ENCODE results near the gene FNDC3B. TPM values are rescaled to one million over a fixed set of nuclear protein-coding genes. Genes with fewer than 3 reads are reported as not detected.

FNDC3B gene
- total RNA-seq, 2 donors from 2014 or later: 27.0 to 41.6 TPM

GRCh38 chr3:172391592-172392302 lies 352.4 kb downstream of the FNDC3B start:
- Mint-ChIP-seq H3K27ac (no peak overlapping the region), H3K36me3 (ENCODE audit: low read depth) (no peaks in the 10 kb centered on the region), H3K4me1 (peaks cover 3% of the 10 kb centered on the region), H3K27me3 (no peaks in the 10 kb centered on the region), H3K4me3 (no peak overlapping the region)
- H3K9me3 ChIP-seq (ENCODE audit: control insufficient read depth, low read length, poor library complexity, severe bottlenecking): no peaks in the 10 kb centered on the region
- ATAC-seq: no peak
- no peak for DNase-seq

- H3K9me3 ChIP-seq (ENCODE audit: control insufficient read depth, low read length, poor library complexity, severe bottlenecking): no peaks in the 10 kb centered on the region
- Mint-ChIP-seq H3K27me3 (no peaks in the 10 kb centered on the region), H3K27ac (no peak overlapping the region), H3K36me3 (ENCODE audit: low read depth) (no peaks in the 10 kb centered on the region), H3K4me1 (peaks cover 3% of the 10 kb centered on the region), H3K4me3 (no peak overlapping the region)
- no peak for DNase-seq
- ATAC-seq: no peak
Measured at GRCh38 chr3:172394692-172395091, 355.3 kb downstream of the FNDC3B start.

GRCh38 chr3:172396400-172396799 lies 357.0 kb downstream of the FNDC3B start:
- no peak overlapping the region for H3K4me3 Mint-ChIP-seq
- no peak for ATAC-seq
- no peaks in the 10 kb centered on the region for H3K9me3 ChIP-seq (ENCODE audit: control insufficient read depth, low read length, poor library complexity, severe bottlenecking)
- peaks cover 2% of the 10 kb centered on the region for H3K36me3 Mint-ChIP-seq (ENCODE audit: low read depth)
- H3K4me1 Mint-ChIP-seq: no peaks in the 10 kb centered on the region
- H3K27me3 Mint-ChIP-seq: no peaks in the 10 kb centered on the region
- DNase-seq: no peak
- H3K27ac Mint-ChIP-seq: no peak overlapping the region

GRCh38 chr3:172397716-172398405 lies 358.5 kb downstream of the FNDC3B start:
- DNase-seq: no peak
- H3K27ac Mint-ChIP-seq: no peak overlapping the region
- H3K4me1 Mint-ChIP-seq: no peaks in the 10 kb centered on the region
- no peak for ATAC-seq
- no peaks in the 10 kb centered on the region for H3K9me3 ChIP-seq (ENCODE audit: control insufficient read depth, low read length, poor library complexity, severe bottlenecking)
- no peaks in the 10 kb centered on the region for H3K27me3 Mint-ChIP-seq
- H3K4me3 Mint-ChIP-seq: no peak overlapping the region
- H3K36me3 Mint-ChIP-seq (ENCODE audit: low read depth): peaks cover 2% of the 10 kb centered on the region

- Mint-ChIP-seq H3K27ac (no peak overlapping the region), H3K36me3 (ENCODE audit: low read depth) (peaks cover 2% of the 10 kb centered on the region), H3K27me3 (no peaks in the 10 kb centered on the region), H3K4me3 (no peak overlapping the region), H3K4me1 (no peaks in the 10 kb centered on the region)
- H3K9me3 ChIP-seq (ENCODE audit: control insufficient read depth, low read length, poor library complexity, severe bottlenecking): no peaks in the 10 kb centered on the region
- ATAC-seq (no peak), DNase-seq (no peak)
Measured at GRCh38 chr3:172398484-172398883, 359.1 kb downstream of the FNDC3B start.

GRCh38 chr3:172402090-172402489 lies 362.7 kb downstream of the FNDC3B start:
- H3K4me3 Mint-ChIP-seq: no peak overlapping the region
- DNase-seq: no peak
- no peak overlapping the region for H3K27ac Mint-ChIP-seq

GRCh38 chr3:172402892-172403643 lies 363.7 kb downstream of the FNDC3B start:
- H3K9me3 ChIP-seq (ENCODE audit: control insufficient read depth, low read length, poor library complexity, severe bottlenecking): no peaks in the 10 kb centered on the region
- DNase-seq (no peak), ATAC-seq (no peak)
- Mint-ChIP-seq H3K27ac (no peak overlapping the region), H3K4me1 (no peaks in the 10 kb centered on the region), H3K36me3 (ENCODE audit: low read depth) (peaks cover 2% of the 10 kb centered on the region), H3K4me3 (no peak overlapping the region), H3K27me3 (no peaks in the 10 kb centered on the region)

More at GRCh38 chr3:172402090-172402489, 362.7 kb downstream of the FNDC3B start:
- H3K9me3 ChIP-seq (ENCODE audit: control insufficient read depth, low read length, poor library complexity, severe bottlenecking): no peaks in the 10 kb centered on the region
- Mint-ChIP-seq H3K36me3 (ENCODE audit: low read depth) (peaks cover 2% of the 10 kb centered on the region), H3K4me1 (no peaks in the 10 kb centered on the region), H3K27me3 (no peaks in the 10 kb centered on the region)
- ATAC-seq: no peak

GRCh38 chr3:172404237-172404962 lies 365.0 kb downstream of the FNDC3B start:
- DNase-seq (no peak), ATAC-seq (no peak)
- H3K4me3 Mint-ChIP-seq: no peak overlapping the region
- H3K27me3 Mint-ChIP-seq: no peaks in the 10 kb centered on the region
- H3K4me1 Mint-ChIP-seq: no peaks in the 10 kb centered on the region
- peaks cover 2% of the 10 kb centered on the region for H3K36me3 Mint-ChIP-seq (ENCODE audit: low read depth)
- no peaks in the 10 kb centered on the region for H3K9me3 ChIP-seq (ENCODE audit: control insufficient read depth, low read length, poor library complexity, severe bottlenecking)
- no peak overlapping the region for H3K27ac Mint-ChIP-seq

GRCh38 chr3:172405914-172406313 lies 366.5 kb downstream of the FNDC3B start:
- Mint-ChIP-seq H3K36me3 (ENCODE audit: low read depth) (no peaks in the 10 kb centered on the region), H3K4me1 (no peaks in the 10 kb centered on the region), H3K27ac (no peak overlapping the region), H3K27me3 (peaks cover 4% of the 10 kb centered on the region), H3K4me3 (no peak overlapping the region)
- H3K9me3 ChIP-seq (ENCODE audit: control insufficient read depth, low read length, poor library complexity, severe bottlenecking): no peaks in the 10 kb centered on the region
- ATAC-seq (no peak), DNase-seq (no peak)

- Mint-ChIP-seq H3K36me3 (ENCODE audit: low read depth) (no peaks in the 10 kb centered on the region), H3K27ac (no peak overlapping the region), H3K4me3 (no peak overlapping the region), H3K4me1 (no peaks in the 10 kb centered on the region), H3K27me3 (peaks cover 4% of the 10 kb centered on the region)
- H3K9me3 ChIP-seq (ENCODE audit: control insufficient read depth, low read length, poor library complexity, severe bottlenecking): no peaks in the 10 kb centered on the region
- no peak for DNase-seq
- no peak for ATAC-seq
Measured at GRCh38 chr3:172407872-172408271, 368.5 kb downstream of the FNDC3B start.

GRCh38 chr3:172410702-172411477 lies 371.5 kb downstream of the FNDC3B start:
- H3K9me3 ChIP-seq (ENCODE audit: control insufficient read depth, low read length, poor library complexity, severe bottlenecking): no peaks in the 10 kb centered on the region
- peaks cover 18% of the 10 kb centered on the region for H3K27me3 Mint-ChIP-seq
- no peak for ATAC-seq

GRCh38 chr3:172411478-172411947 lies 372.1 kb downstream of the FNDC3B start:
- no peaks in the 10 kb centered on the region for H3K9me3 ChIP-seq (ENCODE audit: control insufficient read depth, low read length, poor library complexity, severe bottlenecking)
- no peak for DNase-seq
- no peak for ATAC-seq
- Mint-ChIP-seq H3K27ac (no peak overlapping the region), H3K4me3 (no peak overlapping the region), H3K4me1 (no peaks in the 10 kb centered on the region), H3K36me3 (ENCODE audit: low read depth) (peaks cover 2% of the 10 kb centered on the region), H3K27me3 (peaks cover 22% of the 10 kb centered on the region)

More at GRCh38 chr3:172410702-172411477, 371.5 kb downstream of the FNDC3B start:
- H3K4me3 Mint-ChIP-seq: no peak overlapping the region
- no peaks in the 10 kb centered on the region for H3K4me1 Mint-ChIP-seq
- no peak for DNase-seq
- no peak overlapping the region for H3K27ac Mint-ChIP-seq
- peaks cover 2% of the 10 kb centered on the region for H3K36me3 Mint-ChIP-seq (ENCODE audit: low read depth)
